ENCODE results near the gene COG2.

Gene COG2

DNA sequence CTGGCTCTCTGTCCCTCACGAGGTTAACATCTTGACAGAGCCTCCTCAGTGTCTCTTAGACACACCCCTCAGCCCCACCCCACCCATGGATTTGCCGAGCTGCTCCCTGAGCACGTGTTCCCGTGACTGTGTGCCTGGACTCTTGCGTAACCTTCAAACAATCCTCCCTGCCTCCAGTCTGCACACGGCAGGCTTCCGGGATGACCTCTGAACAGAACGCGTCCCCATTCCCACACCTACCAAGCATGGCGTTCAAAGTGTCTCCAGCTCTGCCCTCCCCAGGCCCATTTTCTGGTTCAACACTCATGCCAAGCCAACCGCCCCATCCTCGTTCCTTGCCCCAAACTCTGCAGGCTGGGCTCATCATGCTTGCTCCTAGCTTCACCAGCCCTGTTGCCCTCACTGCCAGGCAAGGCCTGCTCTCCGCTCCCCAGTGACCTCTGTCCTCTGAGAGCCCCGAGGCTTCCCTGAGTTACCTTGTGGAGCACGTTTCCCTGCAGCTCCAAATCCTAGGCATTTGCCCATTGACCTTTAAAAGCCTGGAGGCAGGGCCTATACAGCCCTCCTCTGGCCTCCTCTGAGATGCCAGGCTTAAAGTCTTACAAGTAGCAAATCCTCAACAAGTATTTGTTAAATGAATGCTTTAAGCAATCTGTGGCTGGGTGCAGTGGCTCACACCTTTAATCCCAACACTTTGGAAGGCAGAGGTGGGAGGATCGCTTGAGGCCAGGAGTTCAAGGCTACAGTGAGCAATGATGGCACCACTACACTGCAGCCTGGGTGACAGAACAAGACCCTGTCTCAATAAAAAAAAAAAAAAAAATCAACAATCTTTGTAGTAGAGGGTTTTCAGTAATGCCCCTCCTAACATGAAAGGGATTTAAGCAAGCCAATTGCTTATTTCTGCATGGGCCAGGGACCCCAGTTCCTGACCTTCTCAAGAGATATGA, 66.6 kb downstream of the COG2 start:
- no peak for TF ChIP-seq POLR2A (IDR thresholded peaks at IDR 0.05; ENCODE audit: low read depth, low read length)
- TF ChIP-seq TAF1 (IDR thresholded peaks at IDR 0.05; ENCODE audit: low read depth, low read length): no peak
- TF ChIP-seq SPI1 (IDR thresholded peaks at IDR 0.05; ENCODE audit: low read depth, low read length): no peak
- TF ChIP-seq POLR2AphosphoS5 (IDR thresholded peaks at IDR 0.05; ENCODE audit: low read depth, low read length): no peak
- TF ChIP-seq POU2F2 (IDR thresholded peaks at IDR 0.05; ENCODE audit: low read depth, low read length): no peak
- TF ChIP-seq PAX5 (IDR thresholded peaks at IDR 0.05; ENCODE audit: insufficient read depth, low read length, severe bottlenecking): no peak
- DNase-seq (ENCODE audit: insufficient read length, low spot score): no peak
- FAIRE-seq: no peak

DNA sequence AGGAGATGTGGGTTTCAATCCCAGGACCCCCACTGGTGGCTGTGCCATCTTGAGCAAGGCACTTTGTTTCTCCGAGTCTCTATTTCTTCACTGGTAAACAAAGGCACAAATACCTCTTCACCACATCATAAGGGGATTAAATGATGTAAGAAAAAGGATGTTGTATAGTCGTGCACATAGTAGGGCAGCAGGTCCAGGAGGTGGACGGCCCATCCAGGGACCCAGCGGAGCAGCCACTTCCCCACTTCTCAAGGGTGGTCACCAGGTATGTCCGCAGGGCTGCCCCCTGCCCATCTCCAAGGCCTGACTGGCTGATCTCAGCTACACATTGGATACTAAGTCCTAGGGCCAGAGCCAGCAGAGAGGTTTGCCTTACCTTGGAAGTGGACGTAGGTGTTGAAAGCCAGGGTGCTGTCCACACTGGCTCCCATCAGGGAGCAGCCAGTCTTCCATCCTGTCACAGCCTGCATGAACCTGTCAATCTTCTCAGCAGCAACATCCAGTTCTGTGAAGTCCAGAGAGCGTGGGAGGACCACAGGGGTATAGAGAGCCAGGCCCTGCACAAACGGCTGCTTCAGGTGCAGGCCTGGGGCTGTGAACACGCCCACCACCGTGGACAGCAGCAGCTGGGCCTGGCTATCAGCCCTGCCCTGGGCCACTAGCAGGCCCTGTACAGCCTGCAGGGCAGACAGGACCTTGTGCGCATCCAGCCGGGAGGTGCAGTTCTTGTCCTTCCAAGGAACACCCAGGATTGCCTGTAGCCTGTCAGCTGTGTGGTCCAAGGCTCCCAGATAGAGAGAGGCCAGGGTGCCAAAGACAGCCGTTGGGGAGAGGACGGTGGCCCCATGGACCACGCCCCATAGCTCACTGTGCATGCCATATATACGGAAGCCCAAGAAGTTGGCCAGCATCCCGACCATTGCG, 67.6 kb downstream of the COG2 start:
- FAIRE-seq (no peak), DNase-seq (ENCODE audit: insufficient read length, low spot score) (no peak)
- TF ChIP-seq POU2F2 (IDR thresholded peaks at IDR 0.05; ENCODE audit: low read depth, low read length): no peak
- TF ChIP-seq TAF1 (IDR thresholded peaks at IDR 0.05; ENCODE audit: low read depth, low read length): no peak
- TF ChIP-seq PAX5 (IDR thresholded peaks at IDR 0.05; ENCODE audit: insufficient read depth, low read length, severe bottlenecking): no peak
- TF ChIP-seq POLR2AphosphoS5 (IDR thresholded peaks at IDR 0.05; ENCODE audit: low read depth, low read length): no peak
- no peak for TF ChIP-seq POLR2A (IDR thresholded peaks at IDR 0.05; ENCODE audit: low read depth, low read length)
- TF ChIP-seq SPI1 (IDR thresholded peaks at IDR 0.05; ENCODE audit: low read depth, low read length): no peak

DNA sequence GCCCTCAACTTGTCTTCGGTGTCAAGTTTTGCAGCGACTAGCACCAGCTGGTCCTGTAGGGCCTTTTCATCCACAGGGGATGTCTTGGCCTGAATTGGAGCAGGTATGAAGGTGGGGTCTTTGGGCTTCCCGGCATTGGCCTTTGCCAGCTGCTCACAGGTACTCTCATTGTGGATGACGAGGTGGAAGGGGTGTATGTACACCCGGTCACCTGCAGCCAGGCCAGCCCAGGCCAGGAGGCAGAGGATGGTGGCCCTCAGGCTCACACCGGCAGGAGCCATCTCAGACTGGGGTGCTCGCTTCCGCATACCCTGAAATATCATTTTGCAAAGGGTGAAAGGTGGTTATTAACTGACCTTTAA, 68.2 kb downstream of the COG2 start:
- FAIRE-seq (no peak), DNase-seq (ENCODE audit: insufficient read length, low spot score) (no peak)
- TF ChIP-seq PAX5 (IDR thresholded peaks at IDR 0.05; ENCODE audit: insufficient read depth, low read length, severe bottlenecking): no peak
- no peak for TF ChIP-seq SPI1 (IDR thresholded peaks at IDR 0.05; ENCODE audit: low read depth, low read length)
- no peak for TF ChIP-seq POLR2A (IDR thresholded peaks at IDR 0.05; ENCODE audit: low read depth, low read length)
- TF ChIP-seq POLR2AphosphoS5 (IDR thresholded peaks at IDR 0.05; ENCODE audit: low read depth, low read length): no peak
- TF ChIP-seq POU2F2 (IDR thresholded peaks at IDR 0.05; ENCODE audit: low read depth, low read length): no peak
- no peak for TF ChIP-seq TAF1 (IDR thresholded peaks at IDR 0.05; ENCODE audit: low read depth, low read length)

DNA sequence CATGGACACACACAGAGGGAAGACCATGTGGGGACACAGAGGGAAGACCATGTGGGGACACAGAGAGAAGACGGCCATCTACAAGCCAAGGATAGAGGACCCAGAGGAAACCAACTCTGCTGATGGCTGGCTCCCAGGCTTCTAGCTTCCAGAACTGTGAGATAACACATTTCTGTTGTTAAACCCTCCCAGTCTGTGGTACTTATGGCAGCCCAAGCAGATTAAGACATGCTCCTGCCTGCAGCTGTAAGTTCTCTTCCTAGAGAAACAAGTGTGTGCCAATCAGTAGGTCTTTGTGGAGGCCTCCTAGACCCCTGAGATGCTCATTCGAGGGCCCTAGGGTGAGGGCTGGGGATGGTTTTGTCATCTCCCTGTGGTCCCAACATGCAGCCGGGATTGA, 69.0 kb downstream of the COG2 start:
- no peak for DNase-seq (ENCODE audit: insufficient read length, low spot score)
- TF ChIP-seq POU2F2 (IDR thresholded peaks at IDR 0.05; ENCODE audit: low read depth, low read length): no peak
- TF ChIP-seq POLR2AphosphoS5 (IDR thresholded peaks at IDR 0.05; ENCODE audit: low read depth, low read length): no peak
- no peak for TF ChIP-seq PAX5 (IDR thresholded peaks at IDR 0.05; ENCODE audit: insufficient read depth, low read length, severe bottlenecking)
- no peak for TF ChIP-seq TAF1 (IDR thresholded peaks at IDR 0.05; ENCODE audit: low read depth, low read length)
- TF ChIP-seq POLR2A (IDR thresholded peaks at IDR 0.05; ENCODE audit: low read depth, low read length): no peak
- no peak for TF ChIP-seq SPI1 (IDR thresholded peaks at IDR 0.05; ENCODE audit: low read depth, low read length)
- no peak for FAIRE-seq

DNA sequence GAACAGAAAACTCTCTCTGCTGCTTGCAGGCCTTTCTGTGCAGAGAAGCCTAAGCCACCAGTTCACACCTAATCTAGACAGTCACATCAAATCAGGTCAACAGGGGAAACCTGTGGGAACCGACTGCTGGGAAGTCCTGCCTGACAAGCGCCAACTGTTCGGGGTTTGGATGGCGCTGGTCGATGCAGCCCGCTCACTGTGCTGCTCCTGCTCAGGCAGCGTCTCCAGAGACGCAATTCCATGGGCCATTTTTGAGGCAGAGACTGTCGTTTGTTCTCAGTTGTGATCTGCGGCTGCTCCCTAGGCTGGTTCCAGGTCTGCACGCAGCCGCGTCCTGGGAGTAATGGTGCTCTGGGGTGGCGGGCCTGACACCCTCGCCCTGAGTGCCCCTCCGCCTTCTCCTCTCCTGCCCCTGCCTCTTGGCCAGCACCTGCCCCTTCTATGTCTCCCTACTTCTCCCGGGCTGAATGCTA, 70.2 kb downstream of the COG2 start:
- TF ChIP-seq POU2F2 (IDR thresholded peaks at IDR 0.05; ENCODE audit: low read depth, low read length) (no peak), POLR2A (IDR thresholded peaks at IDR 0.05; ENCODE audit: low read depth, low read length) (no peak), SPI1 (IDR thresholded peaks at IDR 0.05; ENCODE audit: low read depth, low read length) (no peak), PAX5 (IDR thresholded peaks at IDR 0.05; ENCODE audit: insufficient read depth, low read length, severe bottlenecking) (no peak), TAF1 (IDR thresholded peaks at IDR 0.05; ENCODE audit: low read depth, low read length) (no peak), POLR2AphosphoS5 (IDR thresholded peaks at IDR 0.05; ENCODE audit: low read depth, low read length) (no peak)

DNA sequence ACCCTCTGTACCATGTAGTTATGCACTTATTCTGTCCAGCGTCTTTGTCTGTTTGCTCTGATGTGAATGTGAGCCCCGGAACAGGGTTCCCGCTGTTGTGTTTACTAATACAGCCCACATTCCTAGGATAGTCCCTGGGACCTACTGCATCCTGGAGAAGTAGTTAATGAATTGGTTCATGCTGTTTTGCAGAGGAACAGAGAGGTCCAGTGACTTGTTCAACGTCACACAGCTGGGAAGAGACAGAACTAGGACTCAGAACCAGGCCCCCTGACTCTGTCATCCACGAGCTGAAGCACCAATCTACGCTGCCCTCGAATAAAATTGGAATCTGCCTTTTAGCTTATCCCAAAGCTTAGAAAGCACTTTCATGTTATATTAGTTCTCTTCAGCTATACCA, 70.9 kb downstream of the COG2 start:
- no peak for TF ChIP-seq PAX5 (IDR thresholded peaks at IDR 0.05; ENCODE audit: insufficient read depth, low read length, severe bottlenecking)
- no peak for TF ChIP-seq POLR2A (IDR thresholded peaks at IDR 0.05; ENCODE audit: low read depth, low read length)
- no peak for TF ChIP-seq POU2F2 (IDR thresholded peaks at IDR 0.05; ENCODE audit: low read depth, low read length)
- no peak for TF ChIP-seq SPI1 (IDR thresholded peaks at IDR 0.05; ENCODE audit: low read depth, low read length)
- TF ChIP-seq TAF1 (IDR thresholded peaks at IDR 0.05; ENCODE audit: low read depth, low read length): no peak
- no peak for TF ChIP-seq POLR2AphosphoS5 (IDR thresholded peaks at IDR 0.05; ENCODE audit: low read depth, low read length)
- FAIRE-seq (no peak), DNase-seq (ENCODE audit: insufficient read length, low spot score) (no peak)

More for the DNA sequence above, 70.2 kb downstream of the COG2 start:
- FAIRE-seq (no peak), DNase-seq (ENCODE audit: insufficient read length, low spot score) (no peak)

DNA sequence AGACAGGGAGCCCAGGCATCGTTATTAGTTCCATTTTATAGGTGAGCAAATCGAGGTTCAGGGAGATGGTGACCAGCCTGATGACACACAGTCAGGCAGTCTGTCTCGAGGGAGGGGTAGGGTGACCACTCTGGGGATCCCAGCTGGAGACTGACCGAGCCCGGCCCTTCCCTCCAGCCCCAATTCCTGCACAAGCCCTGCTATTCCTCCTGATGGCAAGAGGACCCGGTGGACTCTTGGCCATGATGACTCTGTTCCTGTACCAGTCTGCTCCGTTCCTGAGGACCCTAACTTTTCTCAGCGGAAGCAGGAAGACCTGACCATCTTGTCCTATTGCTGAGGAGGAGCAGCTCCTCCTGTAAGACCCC, 71.2 kb downstream of the COG2 start:
- DNase-seq (ENCODE audit: insufficient read length, low spot score): no peak
- TF ChIP-seq POLR2A (IDR thresholded peaks at IDR 0.05; ENCODE audit: low read depth, low read length): no peak
- TF ChIP-seq TAF1 (IDR thresholded peaks at IDR 0.05; ENCODE audit: low read depth, low read length): no peak
- no peak for TF ChIP-seq SPI1 (IDR thresholded peaks at IDR 0.05; ENCODE audit: low read depth, low read length)
- no peak for FAIRE-seq

DNA sequence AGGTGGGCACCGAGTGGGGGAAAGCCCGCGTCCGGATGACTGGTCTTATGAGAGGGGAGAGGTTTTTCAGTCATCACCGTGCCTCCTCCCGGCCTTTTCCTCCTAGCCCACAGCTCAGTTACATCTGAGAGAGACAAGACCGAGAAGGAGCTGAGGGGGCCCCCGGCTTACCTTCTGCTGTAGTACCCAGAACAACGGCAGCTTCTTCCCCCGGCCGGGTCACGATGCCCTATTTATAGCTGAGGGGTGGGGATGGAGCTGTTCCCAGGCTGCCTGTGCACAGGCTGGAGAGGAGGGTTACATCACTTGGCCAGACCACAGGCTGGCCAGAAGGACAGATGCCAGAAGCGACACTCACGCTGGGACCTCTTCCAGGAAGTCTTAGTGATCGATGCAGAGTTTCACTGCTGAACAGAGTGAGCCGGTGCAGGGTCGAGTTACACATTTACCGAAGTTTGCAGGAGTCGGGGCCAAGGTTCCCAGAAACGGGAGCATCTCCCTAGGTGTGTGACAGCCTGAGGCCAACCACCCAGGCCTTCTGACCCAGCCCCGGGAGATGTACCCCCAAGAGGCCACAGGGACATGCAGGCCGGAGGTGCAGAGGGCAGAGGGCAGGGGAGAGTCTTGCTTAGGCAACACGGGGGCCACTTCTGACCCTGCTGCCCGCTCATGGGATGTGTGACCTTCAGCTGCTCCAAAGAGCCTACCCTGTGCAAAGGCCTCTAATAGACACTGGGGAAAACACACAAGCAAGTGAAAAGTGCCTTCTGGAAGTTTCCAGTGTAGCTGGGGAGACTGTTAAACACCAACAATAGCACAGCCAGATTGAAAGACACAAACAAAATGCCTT, 71.9 kb downstream of the COG2 start, which contains the start of gene AGT:
Gene AGT, minus strand, starts transcription at position 208 of the 850 bp plus-strand sequence. CDS start 3,299 bp downstream, outside the sequence.
- TF ChIP-seq POU2F2 (IDR thresholded peaks at IDR 0.05; ENCODE audit: low read depth, low read length) (no peak), SPI1 (IDR thresholded peaks at IDR 0.05; ENCODE audit: low read depth, low read length) (no peak), POLR2AphosphoS5 (IDR thresholded peaks at IDR 0.05; ENCODE audit: low read depth, low read length) (no peak), TAF1 (IDR thresholded peaks at IDR 0.05; ENCODE audit: low read depth, low read length) (no peak), PAX5 (IDR thresholded peaks at IDR 0.05; ENCODE audit: insufficient read depth, low read length, severe bottlenecking) (no peak), POLR2A (IDR thresholded peaks at IDR 0.05; ENCODE audit: low read depth, low read length) (no peak)
- DNase-seq (ENCODE audit: insufficient read length, low spot score) (no peak), FAIRE-seq (no peak)

Measured in GM12891 (cell line).